IMR-90 (cell line): Measurements from ENCODE around the gene SLCO3A1. TPM values are rescaled to one million over a fixed set of nuclear protein-coding genes. Genes with fewer than 3 reads are reported as not detected.

ENCODE experiments used
- ATAC-seq: fragments of 200-7000 bp; cut with Tn5 transposase; 2 replicates; pipeline ENCODE4 v1.9.1; 2020; ENCODE audit warnings: low read depth, mild to moderate bottlenecking, moderate library complexity
- BruUV-seq: library from RNA; stranded (reverse); fragments of 400-500 nt; replicated peaks from 2 replicates; lab custom pipeline; 2021; lab: Mats Ljungman, UMichigan
- CTCF ChIA-PET: fragments of 300-600 bp; formaldehyde crosslinking; extraction: SDS; loops from one replicate; lab custom pipeline; 2021; ENCODE audit warnings: antibody characterized with exemption; lab: Yijun Ruan, JAX
- POLR2A ChIA-PET: fragments of 300-600 bp; sonication (Branson Sonifier 250); formaldehyde crosslinking; loops from one replicate; lab custom pipeline; 2022; ENCODE audit warnings: antibody characterized with exemption; ENCODE audit not compliant: unreplicated experiment; lab: Charles Lee
- DNase-seq: peaks from one replicate; pipeline ENCODE4 v3.0.0; 2013
- H2AFZ ChIP-seq: replicated peaks from 2 replicates; pipeline ENCODE3; 2013; ENCODE audit warnings: low read length, mild to moderate bottlenecking; ENCODE audit not compliant: poor library complexity
- H2AK5ac ChIP-seq: 2 replicates; pipeline ENCODE4 v1.6.1; 2013; ENCODE audit warnings: low read depth, low read length, inconsistent platforms
- H2AK9ac ChIP-seq: replicated peaks from 2 replicates; pipeline ENCODE3; 2013; ENCODE audit warnings: mild to moderate bottlenecking, low read depth, low read length, moderate library complexity; ENCODE audit not compliant: poor library complexity
- H2BK120ac ChIP-seq: 2 replicates; pipeline ENCODE4 v1.6.1; 2013; ENCODE audit warnings: low read depth, low read length, inconsistent platforms
- H2BK15ac ChIP-seq: 3 replicates; pipeline ENCODE4 v1.6.1; 2013; ENCODE audit warnings: low read depth, low read length, inconsistent platforms
- H2BK20ac ChIP-seq: 2 replicates; pipeline ENCODE4 v1.6.1; 2013; ENCODE audit warnings: low read depth, mild to moderate bottlenecking, inconsistent platforms, low read length, moderate library complexity
- H2BK5ac ChIP-seq: 2 replicates; pipeline ENCODE4 v1.6.1; 2013; ENCODE audit warnings: mild to moderate bottlenecking, low read depth, low read length, inconsistent platforms; ENCODE audit not compliant: poor library complexity, severe bottlenecking
- H3K14ac ChIP-seq: replicated peaks from 2 replicates; pipeline ENCODE4 v1.6.1; 2013; ENCODE audit warnings: low read depth, low read length, inconsistent platforms
- H3K18ac ChIP-seq: 2 replicates; pipeline ENCODE4 v1.6.1; 2013; ENCODE audit warnings: low read depth, low read length, control low read depth
- H3K23ac ChIP-seq: 2 replicates; pipeline ENCODE4 v1.6.1; 2013; ENCODE audit warnings: low read depth, low read length, inconsistent platforms
- H3K27ac ChIP-seq: 2 replicates; pipeline ENCODE4 v1.5.1; 2013; ENCODE audit warnings: mild to moderate bottlenecking, control low read depth, low read length; ENCODE audit not compliant: insufficient read depth
- H3K27me3 ChIP-seq: 2 replicates; pipeline ENCODE4 v1.6.1; 2013; ENCODE audit warnings: low read length; ENCODE audit not compliant: control insufficient read depth, insufficient read depth
- H3K36me3 ChIP-seq: 2 replicates; pipeline ENCODE4 v1.6.1; 2013; ENCODE audit warnings: low read length, mixed read lengths; ENCODE audit not compliant: control insufficient read depth, insufficient read depth
- H3K4ac ChIP-seq: 2 replicates; pipeline ENCODE4 v1.6.1; 2013; ENCODE audit warnings: low read depth, low read length, inconsistent platforms
- H3K4me1 ChIP-seq: 2 replicates; pipeline ENCODE4 v1.6.1; 2013; ENCODE audit warnings: low read length, mixed read lengths; ENCODE audit not compliant: control insufficient read depth, insufficient read depth
- H3K4me2 ChIP-seq: 2 replicates; pipeline ENCODE4 v1.6.1; 2013; ENCODE audit warnings: low read depth, mild to moderate bottlenecking, control low read depth, low read length, moderate library complexity
- H3K4me3 ChIP-seq: 2 replicates; pipeline ENCODE4 v1.5.1; 2013; ENCODE audit warnings: low read depth, mild to moderate bottlenecking, control low read depth, low read length, moderate library complexity; ENCODE audit not compliant: insufficient read depth
- H3K56ac ChIP-seq: 2 replicates; pipeline ENCODE4 v1.6.1; 2013; ENCODE audit warnings: low read length, inconsistent platforms; ENCODE audit not compliant: insufficient read depth; ENCODE audit errors: extremely low read depth
- H3K79me1 ChIP-seq, 2 experiments: 2 replicates each; pipeline ENCODE4 v1.6.1; 2013; ENCODE audit warnings: low read length in 2 of 2, inconsistent platforms in 1 of 2, low read depth in 1 of 2
- H3K9ac ChIP-seq: 2 replicates; pipeline ENCODE4 v1.6.1; 2013; ENCODE audit warnings: low read depth, low read length, control low read depth
- H3K9me1 ChIP-seq: 2 replicates; pipeline ENCODE4 v1.6.1; 2013; ENCODE audit warnings: low read length, inconsistent platforms; ENCODE audit not compliant: insufficient read depth
- H3K9me3 ChIP-seq: 2 replicates; pipeline ENCODE4 v1.6.1; 2013; ENCODE audit warnings: low read length; ENCODE audit not compliant: control insufficient read depth, insufficient read depth
- H4K20me1 ChIP-seq: 2 replicates; pipeline ENCODE4 v1.6.1; 2013; ENCODE audit warnings: low read length, inconsistent platforms; ENCODE audit not compliant: insufficient read depth
- H4K5ac ChIP-seq: 2 replicates; pipeline ENCODE4 v1.6.1; 2013; ENCODE audit warnings: mild to moderate bottlenecking, low read depth, low read length, control low read depth
- H4K8ac ChIP-seq, 2 experiments: 2 replicates each; pipeline ENCODE4 v1.6.1; 2013; ENCODE audit warnings: low read depth in 2 of 2, low read length in 2 of 2, control low read depth in 1 of 2, inconsistent platforms in 1 of 2
- H4K91ac ChIP-seq: 2 replicates; pipeline ENCODE4 v1.6.1; 2013; ENCODE audit warnings: low read depth, low read length, inconsistent platforms; ENCODE audit not compliant: insufficient read depth
- BHLHE40 ChIP-seq: fragments of 150-350 bp; IDR thresholded peaks from 2 replicates; pipeline ENCODE4 v1.6.1; 2016; ENCODE audit warnings: mild to moderate bottlenecking, low read depth, low read length
- MAZ ChIP-seq: IDR thresholded peaks from 2 replicates; pipeline ENCODE4 v1.6.1; 2012; ENCODE audit warnings: low read depth, mild to moderate bottlenecking, low read length, improper control_type of control experiment, moderate library complexity, borderline replicate concordance
- POLR2A ChIP-seq: IDR thresholded peaks from 2 replicates; pipeline ENCODE4 v1.6.1; 2012; ENCODE audit warnings: mild to moderate bottlenecking, low read depth, low read length
- RCOR1 ChIP-seq: IDR thresholded peaks from 2 replicates; pipeline ENCODE4 v1.6.1; 2012; ENCODE audit warnings: mild to moderate bottlenecking, low read length, improper control_type of control experiment; ENCODE audit not compliant: insufficient replicate concordance
- RFX5 ChIP-seq: IDR thresholded peaks from 2 replicates; pipeline ENCODE4 v1.8.0; 2012; ENCODE audit warnings: low read depth, mild to moderate bottlenecking, low read length, moderate library complexity
- WGBS, 2 experiments: methylation state at CpG; one replicate each; pipeline versions ENCODE4 v1.1.5 to v1.1.7; 2013; ENCODE audit warnings: missing lambda C conversion rate in 2 of 2; ENCODE audit not compliant: insufficient read length in 1 of 2; ENCODE audit errors: extremely low coverage in 2 of 2; 5-methylcytosine and 5-hydroxymethylcytosine counted together
- dilution Hi-C: fragments of 300-500 bp; cut with HindIII; formaldehyde crosslinking; loops from one replicate; pipeline ENCODE4 v1.14.3; 2018; ENCODE audit warnings: low sequenced_read_pairs; ENCODE audit not compliant: unreplicated experiment
- in situ Hi-C: fragments of 300-500 bp; cut with MboI; formaldehyde crosslinking; loops from 3 replicates; pipeline ENCODE4 v1.14.3; 2019; ENCODE audit warnings: low sequenced_read_pairs, inconsistent platforms, mixed read lengths
- intact Hi-C: fragments of 100-400 bp; cut with micrococcal nuclease; formaldehyde crosslinking; loops from 2 replicates; pipeline ENCODE4 v1.10.0; 2022
- polyA plus RNA-seq, 3 experiments: library from polyadenylated mRNA; depleted of rRNA; stranded (reverse); fragments of >200 nt; gene quantifications; 2 replicates each; pipeline ENCODE4 v1.2.3, GENCODE V29; 2012; ENCODE audit warnings: low replicate concordance in 1 of 3
- total RNA-seq: library from RNA; depleted of rRNA; stranded (reverse); fragments of >200 nt; gene quantifications from 2 replicates; pipeline ENCODE4 v1.2.3, GENCODE V29; 2012

Gene SLCO3A1
- total and polyA plus RNA-seq, 2 of the 4 experiments (the other 2 are of a cell fraction): 4.7 to 8.1 TPM

DNA sequence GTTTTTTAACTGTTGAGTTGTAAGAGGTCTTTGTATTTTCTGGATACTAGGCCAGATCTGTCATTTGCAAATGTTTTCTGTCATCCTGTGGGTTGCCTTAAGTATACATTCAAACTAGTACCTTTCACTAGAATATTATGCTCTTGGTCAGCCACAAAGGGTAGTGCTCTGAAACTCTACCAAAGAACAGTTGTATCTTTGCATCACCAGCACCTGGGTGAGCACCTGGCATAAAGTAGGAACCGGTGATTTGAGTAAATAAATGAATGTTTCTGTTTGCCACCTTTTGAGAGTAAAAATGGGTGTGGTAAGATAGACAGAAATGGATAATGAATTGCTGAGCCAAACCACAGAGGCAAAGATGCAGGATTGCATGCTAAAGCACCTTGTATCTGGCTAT, 98.7 kb downstream of the SLCO3A1 start:
- H3K18ac ChIP-seq: no peak overlapping the region
- intact Hi-C loops: no loop called here
- H3K4me1 ChIP-seq: peaks cover 15% of the 10 kb centered on the region; the same call in 1 of the 2 replicates
- H4K91ac ChIP-seq: no peak overlapping the region
- H3K56ac ChIP-seq: no peak overlapping the region
- H3K79me1 ChIP-seq: peaks cover 0 to 11% of the 10 kb centered on the region in 2 experiments; a peak in 1 of 4 replicates
- H3K9me1 ChIP-seq: peaks cover 6% of the 10 kb centered on the region; the same call in 1 of the 2 replicates
- H3K4me2 ChIP-seq: no peak overlapping the region
- in situ Hi-C loops: no loop called here
- TF ChIP-seq POLR2A (no peak), RFX5 (no peak), RCOR1 (no peak), MAZ (no peak), BHLHE40 (no peak)
- no peak overlapping the region for H3K4me3 ChIP-seq
- H3K14ac ChIP-seq: no peak overlapping the region
- H2BK20ac ChIP-seq: no peak overlapping the region
- no peak overlapping the region for H3K9ac ChIP-seq
- H4K5ac ChIP-seq: no peak overlapping the region
- H2BK120ac ChIP-seq: no peak overlapping the region
- ChIA-PET POLR2A (no interaction called here), CTCF (no interaction called here)
- no peak overlapping the region for H4K8ac ChIP-seq
- dilution Hi-C loops: no loop called here
- H3K23ac ChIP-seq: no peak overlapping the region
- H2AK9ac ChIP-seq: no peak overlapping the region
- H2AK5ac ChIP-seq: no peak overlapping the region
- H2BK15ac ChIP-seq: no peak overlapping the region
- H3K36me3 ChIP-seq: no peaks in the 10 kb centered on the region
- H3K9me3 ChIP-seq: no peaks in the 10 kb centered on the region
- no peaks in the 10 kb centered on the region for H4K20me1 ChIP-seq
- BruUV-seq: no TSS peak
- H3K27ac ChIP-seq: no peak overlapping the region
- DNase-seq (no peak), ATAC-seq (no peak)
- no peaks in the 10 kb centered on the region for H3K27me3 ChIP-seq
- no peak overlapping the region for H3K4ac ChIP-seq
- no peak overlapping the region for H2AFZ ChIP-seq
- H2BK5ac ChIP-seq: no peak overlapping the region
- no CpG with 5 or more reads among the region's 1 CpG for WGBS, 2 experiments
